Fibroblast of skin of left biceps (primary cell): ENCODE data around the gene NHLRC1.

ENCODE experiments used
- DNase-seq, 2 experiments: peaks; one replicate each; pipeline ENCODE4 v3.0.0-alpha.2; 2013; ENCODE audit warnings: low read depth in 2 of 2

The NHLRC1 gene

DNA sequence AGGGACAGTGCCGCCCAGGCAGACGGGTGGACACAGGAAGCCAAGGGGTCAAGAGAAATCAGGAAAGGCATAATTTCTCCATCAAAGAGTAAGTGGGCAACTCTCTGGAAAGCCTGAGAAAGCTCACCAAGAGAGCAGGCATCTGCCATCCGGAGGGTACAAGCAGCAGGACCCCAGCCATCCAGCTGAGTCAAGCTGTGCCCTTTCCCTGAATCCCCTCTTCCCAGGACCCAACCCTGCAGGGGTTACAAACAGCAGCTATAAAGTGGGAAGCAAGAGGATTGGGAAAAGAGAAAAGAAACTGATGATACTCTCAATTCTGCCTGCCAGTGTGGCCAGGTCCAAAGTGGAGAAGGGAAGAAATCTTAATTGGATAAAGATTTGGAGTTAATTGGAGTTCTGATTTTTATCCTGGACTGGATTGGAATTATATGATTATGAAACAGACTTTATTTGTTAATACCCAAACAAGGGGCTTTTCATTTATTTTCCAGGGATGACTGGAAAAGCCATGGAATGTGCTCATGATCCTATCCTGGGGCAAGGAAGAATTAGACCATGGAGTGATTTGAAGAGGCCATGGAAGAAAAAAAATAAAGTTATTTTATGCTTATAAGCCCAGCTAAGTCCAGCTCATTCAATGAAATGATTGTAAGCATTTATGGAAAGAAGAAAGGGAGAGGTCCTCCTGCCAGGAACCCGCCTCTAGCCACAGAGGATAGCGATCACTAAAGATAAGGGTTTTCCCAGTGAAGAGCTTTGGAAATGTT is 34.9 kb downstream of the NHLRC1 start:
- DNase-seq = no peak

DNA sequence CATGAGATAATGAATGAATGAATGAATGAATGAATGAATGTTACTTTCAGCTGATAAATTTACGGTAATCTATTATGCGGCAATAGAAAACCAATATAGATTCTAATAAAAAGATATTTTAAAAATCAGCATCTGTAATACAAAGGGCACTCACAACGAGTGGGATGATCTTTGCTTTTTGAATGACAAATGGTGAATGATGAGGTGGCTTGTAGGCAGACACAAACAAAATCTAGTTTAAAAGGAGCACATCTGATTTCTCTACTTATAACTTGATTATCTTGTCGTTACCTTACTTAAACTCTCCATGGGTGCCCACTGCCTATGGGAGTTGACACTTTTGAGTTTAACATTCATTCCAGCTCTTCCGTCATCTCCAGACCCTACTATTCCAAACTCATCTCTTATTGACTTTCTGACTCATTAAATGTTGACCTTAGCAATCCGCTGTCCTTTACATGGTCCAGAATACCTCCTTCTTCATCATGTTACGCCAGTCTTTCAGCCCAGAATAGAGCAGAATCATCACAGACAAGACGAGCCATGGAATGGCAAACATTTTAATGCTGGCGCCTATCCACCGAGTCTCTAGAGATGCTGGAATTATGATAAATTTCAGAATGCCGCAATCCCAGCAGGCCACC is 41.3 kb downstream of the NHLRC1 start:
- DNase-seq = no peak

DNA sequence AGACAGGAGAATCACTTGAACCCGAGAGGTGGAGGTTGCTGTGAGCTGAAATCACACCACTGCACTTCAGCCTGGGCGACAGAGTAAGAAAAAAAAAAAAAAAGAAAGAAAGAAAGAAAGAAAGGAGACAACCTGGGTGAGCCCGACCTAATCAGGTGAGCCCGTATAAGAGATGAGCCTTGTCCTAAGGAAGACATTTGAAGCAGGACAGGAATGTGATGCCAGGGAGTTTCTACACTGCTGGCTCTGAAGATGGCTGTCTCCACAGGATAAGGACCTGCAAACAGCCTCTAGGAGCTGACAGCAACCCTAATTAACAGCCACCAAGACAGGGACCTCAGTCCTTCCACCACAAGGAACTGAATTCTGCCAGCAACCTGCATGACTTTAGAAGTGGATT is 41.9 kb downstream of the NHLRC1 start:
- no peak for DNase-seq

DNA sequence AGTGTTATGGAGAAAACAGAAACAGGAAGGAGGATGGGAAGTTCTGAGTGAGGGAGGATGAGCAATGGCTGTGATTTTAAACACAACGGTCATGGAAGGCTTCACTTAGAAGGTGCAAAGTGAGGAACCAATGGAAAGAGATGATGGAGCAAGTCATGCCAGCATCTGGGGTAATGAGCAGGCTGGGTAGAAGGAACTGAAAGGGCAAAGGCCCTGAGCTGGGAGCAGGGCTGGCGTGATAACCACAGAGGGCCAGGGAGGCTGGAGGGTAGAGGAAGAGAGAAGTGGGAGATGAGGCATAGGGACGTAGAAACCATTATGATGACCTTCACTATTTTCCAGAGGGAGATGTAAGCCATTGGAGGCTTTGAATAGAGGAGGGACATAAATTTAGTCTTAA is 43.6 kb downstream of the NHLRC1 start:
- no peak for DNase-seq

GRCh38 chr6:18076231-18076630 is 46.2 kb downstream of the NHLRC1 start:
- DNase-seq = peak; percentile 80 to 85

DNA sequence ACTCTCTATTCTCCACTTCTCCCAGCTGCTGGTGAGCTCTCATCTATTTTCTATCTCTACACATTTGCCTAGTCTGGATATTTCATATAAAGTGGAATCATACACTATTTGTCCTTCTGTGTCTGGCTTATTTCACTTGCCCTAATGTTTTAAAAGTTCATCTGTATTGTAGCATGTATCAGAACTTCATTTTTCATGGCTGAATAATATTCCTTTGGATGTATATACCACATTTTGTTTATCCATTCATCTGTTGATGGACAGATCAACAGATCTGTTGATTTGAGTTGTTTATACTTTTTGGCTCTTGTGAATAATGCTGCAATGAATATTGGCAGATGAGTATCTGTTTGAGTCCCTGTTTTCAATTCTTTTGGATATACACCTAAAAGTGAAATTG is 49.6 kb downstream of the NHLRC1 start:
- no peak for DNase-seq

DNA sequence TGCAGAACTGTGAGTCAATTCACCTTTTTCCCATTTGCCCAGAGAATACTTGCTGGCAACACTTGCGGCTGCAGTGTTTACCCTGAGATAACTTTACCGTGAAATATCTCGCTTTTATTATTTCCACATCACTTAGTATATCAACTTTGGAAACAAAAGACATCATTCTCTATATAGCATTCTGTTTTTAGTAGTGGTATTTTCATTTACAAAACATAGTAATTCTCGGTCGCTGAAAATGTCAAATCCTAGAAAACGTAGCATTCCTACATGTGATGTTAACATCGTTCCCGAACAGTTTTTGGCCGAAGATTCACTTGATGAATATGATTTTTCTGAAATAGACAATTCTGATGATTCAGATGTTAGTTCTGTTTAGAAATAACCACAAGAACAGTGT is 52.0 kb downstream of the NHLRC1 start:
- no peak for DNase-seq
